ENCODE data around the gene GAS7. TPM values are rescaled to one million over a fixed set of nuclear protein-coding genes. Genes with fewer than 3 reads are reported as not detected.

GAS7 gene
- total RNA-seq, 1 experiment from 2014 or later, result 4.1 TPM

GRCh38 chr17:10052106-10052813, 146.1 kb downstream of the GAS7 start:
- TF ChIP-seq YY1 (IDR thresholded peaks at IDR 0.05; ENCODE audit: extremely low read depth, insufficient replicate concordance, low read depth, low read length) (no peak), CBX3 (IDR thresholded peaks at IDR 0.05; ENCODE audit: low read depth) (no peak), ZBTB33 (IDR thresholded peaks at IDR 0.05; ENCODE audit: extremely low read depth, insufficient replicate concordance, low read length) (no peak), SIN3A (IDR thresholded peaks at IDR 0.05; ENCODE audit: low read depth) (no peak), CTCF (IDR thresholded peaks at IDR 0.05 in 2 of 3, conservative IDR thresholded peaks at IDR 0.05 in 1 of 3; ENCODE audit: borderline replicate concordance in 1 of 3, insufficient read depth in 1 of 3, low read depth in 2 of 3, low read length in 2 of 3) (no peak), EZH2 (IDR thresholded peaks at IDR 0.05) (no peak), JUND (IDR thresholded peaks at IDR 0.05) (no peak), TCF7L2 (IDR thresholded peaks at IDR 0.05; ENCODE audit: borderline replicate concordance, extremely low read depth, insufficient read depth, insufficient read length) (no peak), FOSL1 (IDR thresholded peaks at IDR 0.05; ENCODE audit: low read depth) (no peak), SRF (IDR thresholded peaks at IDR 0.05; ENCODE audit: low read depth) (no peak), POLR2AphosphoS5 (IDR thresholded peaks at IDR 0.05; ENCODE audit: low read depth, low read length) (no peak), MAX (IDR thresholded peaks at IDR 0.05) (no peak), REST (IDR thresholded peaks at IDR 0.05; ENCODE audit: low read depth) (no peak), CEBPB (IDR thresholded peaks at IDR 0.05; ENCODE audit: low read depth) (no peak), POLR2A (IDR thresholded peaks at IDR 0.05; ENCODE audit: borderline replicate concordance, extremely low read depth, insufficient read depth, insufficient read length) (no peak), EGR1 (IDR thresholded peaks at IDR 0.05; ENCODE audit: low read depth) (no peak)
- Histone ChIP-seq H2AFZ (ENCODE audit: low read depth, low read length, poor library complexity, severe bottlenecking) (no peak overlapping the region), H3K27me3 (ENCODE audit: insufficient read depth, low read length) (no peaks in the 10 kb centered on the region; the same call in 1 of the 2 replicates), H3K4me1 (ENCODE audit: control insufficient read depth in 1 of 2, insufficient read depth in 2 of 2, low read length in 2 of 2) (no peaks in the 10 kb centered on the region), H3K9me2 (ENCODE audit: insufficient read depth) (no peaks in the 10 kb centered on the region), H3K36me3 (ENCODE audit: control insufficient read depth in 1 of 2, insufficient read depth in 2 of 2, low read length in 2 of 2) (no peaks in the 10 kb centered on the region), H3K79me2 (ENCODE audit: insufficient read depth, low read length) (no peaks in the 10 kb centered on the region), H3K9me3 (ENCODE audit: control insufficient read depth in 1 of 2, insufficient read depth in 1 of 2, low read depth in 1 of 2, low read length in 2 of 2) (no peaks in the 10 kb centered on the region), H3K27ac (ENCODE audit: low read depth, low read length) (no peak overlapping the region), H3K4me3 (replicated peaks in 1 of 2; ENCODE audit: low read depth in 1 of 2, low read length in 2 of 2) (no peak overlapping the region), H4K20me1 (ENCODE audit: insufficient read depth) (no peaks in the 10 kb centered on the region), H3K4me2 (ENCODE audit: low read length) (no peak overlapping the region), H3K9ac (ENCODE audit: low read length) (no peak overlapping the region)
- ATAC-seq (no peak), DNase-seq (ENCODE audit: low read depth, low spot score) (no peak)
- ChIA-PET CTCF (no interaction called here), POLR2A (no interaction called here), RAD21 (ENCODE audit: low non-redundant PET in 1 of 2, low total read pairs in 2 of 2, uncharacterized antibody in 2 of 2, unreplicated experiment in 2 of 2) (no interaction called here)
- intact Hi-C loops (cut with micrococcal nuclease), result no loop called here
- no TSS peak for BruUV-seq (replicated peaks)

All from HCT116 (cell line).